Testis (tissue), 3 donors: ENCODE measurements around the gene PRELID3B. TPM values are rescaled to one million over a fixed set of nuclear protein-coding genes. Genes with fewer than 3 reads are reported as not detected.

ENCODE experiments used
- DNase-seq: peaks from one replicate; pipeline ENCODE4 v3.0.0-alpha.2; 2019
- H3K27ac ChIP-seq, 2 donors: fragments of 200-600 bp; sonication (generic); one replicate each; pipeline ENCODE4 v1.5.1; 2019
- H3K27me3 ChIP-seq: fragments of 200-600 bp; sonication (generic); one replicate; pipeline ENCODE4 v1.5.1; 2019
- H3K36me3 ChIP-seq: fragments of 200-600 bp; sonication (generic); one replicate; pipeline ENCODE4 v1.5.1; 2017; ENCODE audit warnings: low read depth; ENCODE audit errors: missing control alignments
- H3K4me1 ChIP-seq: fragments of 200-600 bp; sonication (generic); one replicate; pipeline ENCODE4 v1.5.1; 2019
- H3K4me3 ChIP-seq, 2 donors: fragments of 200-600 bp; sonication (generic); one replicate each; pipeline ENCODE4 v1.5.1; 2017 to 2019
- H3K9me3 ChIP-seq: fragments of 200-600 bp; sonication (generic); one replicate; pipeline ENCODE4 v1.5.1; 2017
- POLR2A ChIP-seq: fragments of 450-650 bp; IDR thresholded peaks from one replicate; pipeline ENCODE4 v1.6.1; 2017; ENCODE audit warnings: antibody characterized with exemption, mild to moderate bottlenecking, moderate library complexity
- WGBS, 2 donors: methylation state at CpG; one replicate each; pipeline ENCODE4 v1.1.5; 2018; 5-methylcytosine and 5-hydroxymethylcytosine counted together
- intact Hi-C: fragments of 100-400 bp; cut with DNase I; formaldehyde crosslinking; loops from one replicate; pipeline ENCODE4 v1.15.1; 2023; ENCODE audit warnings: low total_unique reads
- polyA plus RNA-seq: library from polyadenylated mRNA; stranded (reverse); fragments of 350-450 nt; fragmentation: Illumina TruSeq; extraction: RNeasy Lipid Tissue Mini Kit (QIAGEN cat#74804); gene quantifications from one replicate; pipeline ENCODE4 v1.2.3, GENCODE V29; 2014; ENCODE audit warnings: low read depth, low replicate concordance; ENCODE audit not compliant: insufficient read depth
- total RNA-seq, 2 donors: library from RNA; depleted of rRNA; stranded (reverse); fragments of >200 nt; gene quantifications; one replicate each; pipeline ENCODE4 v1.2.3, GENCODE V29; 2016
- TF ChIP-seq, protein P1 (sequence below), 3 experiments: fragments of 450-650 bp in 2 of 3; fragments of 200-600 bp in 1 of 3; sonication (generic) in 1 of 3; IDR thresholded peaks; one replicate each; pipeline ENCODE4 v1.5.1; 2016 to 2019; ENCODE audit warnings: antibody characterized with exemption in 3 of 3, mild to moderate bottlenecking in 2 of 3, moderate library complexity in 1 of 3

Gene PRELID3B
- total and polyA plus RNA-seq, 3 donors from 2014 or later = 29.1 to 54.3 (median 35.3) TPM

DNA sequence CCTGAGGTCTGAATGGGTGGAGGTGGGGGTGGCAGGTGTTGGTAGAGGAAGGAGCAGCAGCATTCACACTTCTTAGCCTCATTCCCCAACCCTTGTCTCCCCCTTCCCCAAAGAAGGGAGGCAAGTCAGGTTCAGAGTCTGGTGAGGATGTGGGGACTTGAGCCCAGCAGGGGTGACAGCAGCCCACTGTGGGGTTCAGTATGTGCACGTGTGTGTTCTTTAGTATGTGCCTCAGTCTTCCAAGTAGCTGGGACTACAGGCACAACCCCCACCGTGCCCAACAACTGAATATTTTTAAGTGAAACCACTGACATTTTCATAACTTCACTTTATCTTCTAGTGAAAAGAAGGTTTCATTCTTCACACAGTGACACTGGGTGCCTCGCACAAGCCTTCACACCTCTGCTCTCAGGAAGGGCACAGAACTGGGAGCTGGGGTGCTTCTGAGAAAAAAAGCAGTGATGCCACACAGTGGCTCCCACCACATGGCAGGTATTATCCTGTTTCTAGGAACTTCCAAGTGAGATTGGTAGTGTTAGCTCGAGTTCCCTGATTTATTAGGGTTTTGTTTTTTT is 33.4 kb upstream of the PRELID3B start:
- Histone ChIP-seq H3K27ac (no peak overlapping the region), H3K4me3 (no peak overlapping the region), H3K4me1 (no peaks in the 10 kb centered on the region), H3K36me3 (no peaks in the 10 kb centered on the region), H3K27me3 (no peaks in the 10 kb centered on the region), H3K9me3 (no peaks in the 10 kb centered on the region)
- intact Hi-C loops = no loop called here
- 81 to 87% methylated on average over 4 of the region's 4 CpGs for WGBS, 2 donors
- no peak for DNase-seq
- no peak for TF ChIP-seq POLR2A
- TF ChIP-seq, protein P1, sequence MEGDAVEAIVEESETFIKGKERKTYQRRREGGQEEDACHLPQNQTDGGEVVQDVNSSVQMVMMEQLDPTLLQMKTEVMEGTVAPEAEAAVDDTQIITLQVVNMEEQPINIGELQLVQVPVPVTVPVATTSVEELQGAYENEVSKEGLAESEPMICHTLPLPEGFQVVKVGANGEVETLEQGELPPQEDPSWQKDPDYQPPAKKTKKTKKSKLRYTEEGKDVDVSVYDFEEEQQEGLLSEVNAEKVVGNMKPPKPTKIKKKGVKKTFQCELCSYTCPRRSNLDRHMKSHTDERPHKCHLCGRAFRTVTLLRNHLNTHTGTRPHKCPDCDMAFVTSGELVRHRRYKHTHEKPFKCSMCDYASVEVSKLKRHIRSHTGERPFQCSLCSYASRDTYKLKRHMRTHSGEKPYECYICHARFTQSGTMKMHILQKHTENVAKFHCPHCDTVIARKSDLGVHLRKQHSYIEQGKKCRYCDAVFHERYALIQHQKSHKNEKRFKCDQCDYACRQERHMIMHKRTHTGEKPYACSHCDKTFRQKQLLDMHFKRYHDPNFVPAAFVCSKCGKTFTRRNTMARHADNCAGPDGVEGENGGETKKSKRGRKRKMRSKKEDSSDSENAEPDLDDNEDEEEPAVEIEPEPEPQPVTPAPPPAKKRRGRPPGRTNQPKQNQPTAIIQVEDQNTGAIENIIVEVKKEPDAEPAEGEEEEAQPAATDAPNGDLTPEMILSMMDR (IDR thresholded peaks at IDR 0.05) = no peak

DNA sequence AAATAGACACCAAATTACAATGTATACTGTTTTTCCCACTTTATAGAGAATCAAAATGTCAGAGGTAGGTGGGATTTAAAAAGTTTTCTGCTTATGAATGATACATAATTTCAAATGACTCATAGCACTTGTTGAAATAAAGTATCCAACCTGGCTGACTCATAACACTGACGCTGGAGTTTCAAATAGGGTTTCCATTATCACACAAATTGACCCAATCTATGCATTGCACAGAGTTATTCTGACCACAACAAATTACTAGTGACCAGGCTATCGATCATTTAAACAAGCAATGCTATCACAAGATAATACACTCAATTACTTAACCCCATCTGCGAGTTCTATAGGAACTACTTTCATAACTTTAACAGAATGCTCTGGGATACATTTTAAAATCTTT is 31.9 kb upstream of the PRELID3B start:
- TF ChIP-seq, protein P1 (IDR thresholded peaks at IDR 0.05) = no peak
- TF ChIP-seq POLR2A = no peak
- H3K9me3 ChIP-seq = no peaks in the 10 kb centered on the region
- no peak for DNase-seq
- no peaks in the 10 kb centered on the region for H3K27me3 ChIP-seq
- intact Hi-C loops = no loop called here
- no peaks in the 10 kb centered on the region for H3K36me3 ChIP-seq
- 37 to 55% methylated on average over 3 of the region's 3 CpGs for WGBS, 2 donors
- no peak overlapping the region for H3K27ac ChIP-seq
- H3K4me3 ChIP-seq = no peak overlapping the region
- H3K4me1 ChIP-seq = no peaks in the 10 kb centered on the region

DNA sequence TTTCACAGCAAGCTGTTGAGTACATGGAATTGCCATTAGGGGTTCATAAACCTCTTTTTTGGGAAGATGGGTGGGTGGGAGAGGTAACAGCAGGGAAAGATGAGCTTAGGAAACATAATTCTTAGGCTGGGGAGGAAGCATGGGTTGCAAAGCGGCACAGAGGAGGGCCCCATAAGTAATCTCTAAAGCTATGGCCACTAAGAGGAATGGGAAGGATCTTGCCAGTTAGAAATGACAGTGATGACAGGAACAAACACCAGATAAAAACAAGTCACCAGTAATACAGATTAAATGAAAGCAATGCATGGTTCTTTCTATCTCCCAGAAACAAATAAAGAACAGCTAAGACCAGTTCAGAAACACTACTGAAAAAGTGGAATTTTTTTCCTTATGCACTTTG is 31.0 kb upstream of the PRELID3B start:
- 90 to 93% methylated on average over 1 of the region's 1 CpG for WGBS, 2 donors
- TF ChIP-seq, protein P1 (IDR thresholded peaks at IDR 0.05) = no peak
- no peak for TF ChIP-seq POLR2A
- no peaks in the 10 kb centered on the region for H3K27me3 ChIP-seq
- H3K27ac ChIP-seq = no peak overlapping the region
- H3K9me3 ChIP-seq = no peaks in the 10 kb centered on the region
- H3K36me3 ChIP-seq = no peaks in the 10 kb centered on the region
- DNase-seq = no peak
- no peak overlapping the region for H3K4me3 ChIP-seq
- H3K4me1 ChIP-seq = no peaks in the 10 kb centered on the region
- intact Hi-C loops = no loop called here

DNA sequence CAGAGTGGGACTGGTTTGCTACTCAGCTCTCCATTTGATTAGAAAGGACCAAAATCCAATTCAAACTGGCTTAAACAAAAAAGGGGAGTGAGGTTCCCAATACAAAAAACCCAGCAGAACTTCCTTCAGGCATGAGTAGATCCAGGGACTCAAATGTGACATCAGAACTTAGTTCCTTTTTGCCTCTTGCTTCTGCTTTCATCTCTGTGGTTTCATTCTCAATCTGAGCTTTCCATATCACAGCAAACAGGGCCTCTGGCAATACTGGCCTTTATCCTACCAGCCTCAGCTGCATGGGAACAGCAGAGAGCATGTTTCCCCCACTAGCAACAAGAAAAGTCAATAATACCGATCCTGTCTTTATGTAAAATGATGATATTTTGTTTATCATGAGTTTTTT is 28.6 kb upstream of the PRELID3B start:
- no peak for TF ChIP-seq POLR2A
- TF ChIP-seq, protein P1 (IDR thresholded peaks at IDR 0.05) = no peak
- no peak for DNase-seq
- intact Hi-C loops = no loop called here
- no peaks in the 10 kb centered on the region for H3K36me3 ChIP-seq
- no peaks in the 10 kb centered on the region for H3K27me3 ChIP-seq
- H3K4me3 ChIP-seq = no peak overlapping the region
- no peaks in the 10 kb centered on the region for H3K4me1 ChIP-seq
- 91 to 92% methylated on average over 1 of the region's 1 CpG for WGBS, 2 donors
- H3K9me3 ChIP-seq = no peaks in the 10 kb centered on the region
- no peak overlapping the region for H3K27ac ChIP-seq

DNA sequence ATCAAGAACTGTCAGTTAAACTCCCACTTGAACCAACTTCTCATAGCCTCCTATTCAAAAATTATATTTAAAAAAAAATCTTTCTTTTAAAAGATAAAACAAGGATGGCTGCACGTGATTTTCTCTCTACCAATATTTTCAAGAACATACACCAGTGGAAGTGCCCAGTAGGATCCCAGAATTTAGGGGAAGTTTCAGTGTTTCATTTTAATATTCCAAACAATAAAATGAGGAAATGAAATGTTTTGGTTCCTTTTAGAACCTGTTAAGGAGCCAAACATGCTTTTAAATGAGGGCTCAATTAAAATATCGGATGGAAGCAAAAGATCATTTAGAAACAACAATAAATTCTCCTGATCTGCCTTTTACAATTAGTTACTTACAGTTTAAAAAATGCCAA is 26.4 kb upstream of the PRELID3B start:
- no peak overlapping the region for H3K4me3 ChIP-seq
- no peaks in the 10 kb centered on the region for H3K9me3 ChIP-seq
- no peak overlapping the region for H3K27ac ChIP-seq
- WGBS, 2 donors = 37 to 43% methylated on average over 2 of the region's 2 CpGs
- no peaks in the 10 kb centered on the region for H3K27me3 ChIP-seq
- no peaks in the 10 kb centered on the region for H3K4me1 ChIP-seq
- no peak for DNase-seq
- intact Hi-C loops = no loop called here
- H3K36me3 ChIP-seq = no peaks in the 10 kb centered on the region
- TF ChIP-seq, protein P1 (IDR thresholded peaks at IDR 0.05) = no peak
- TF ChIP-seq POLR2A = no peak
